ENCODE data around the gene KIF1A.
"Not testable (repeated sequence)": the region's sequence is repeated elsewhere in the genome, so short reads cannot be mapped to it uniquely, and the experiment has no call there.

KIF1A gene

GRCh38 chr2:240856151-240856980, 36.3 kb upstream of the KIF1A start:
- in situ Hi-C loops (cut with HindIII; ENCODE audit: low pct_unique_long_range_greater_than_20kb, low sequenced_read_pairs) = no loop called here

GRCh38 chr2:240855670-240856069, 35.7 kb upstream of the KIF1A start:
- TF ChIP-seq JUND (IDR thresholded peaks at IDR 0.05; ENCODE audit: low read depth) = no peak
- in situ Hi-C loops (cut with HindIII; ENCODE audit: low pct_unique_long_range_greater_than_20kb, low sequenced_read_pairs) = no loop called here
- DNase-seq (ENCODE audit: low read depth in 1 of 2, low spot score in 1 of 2) = no peak

More at GRCh38 chr2:240856151-240856980, 36.3 kb upstream of the KIF1A start:
- no peak for DNase-seq (ENCODE audit: low read depth in 1 of 2, low spot score in 1 of 2)
- no peak for TF ChIP-seq JUND (IDR thresholded peaks at IDR 0.05; ENCODE audit: low read depth)

GRCh38 chr2:240852671-240853314, 32.8 kb upstream of the KIF1A start:
- no peak for DNase-seq (ENCODE audit: low read depth in 1 of 2, low spot score in 1 of 2)
- in situ Hi-C loops (cut with HindIII; ENCODE audit: low pct_unique_long_range_greater_than_20kb, low sequenced_read_pairs) = no loop called here
- no peak for TF ChIP-seq JUND (IDR thresholded peaks at IDR 0.05; ENCODE audit: low read depth)

GRCh38 chr2:240851078-240851991, 31.3 kb upstream of the KIF1A start:
- no peak for TF ChIP-seq JUND (IDR thresholded peaks at IDR 0.05; ENCODE audit: low read depth)
- peak; percentile 82 to 83 for DNase-seq (ENCODE audit: low read depth in 1 of 2, low spot score in 1 of 2)
- in situ Hi-C loops (cut with HindIII; ENCODE audit: low pct_unique_long_range_greater_than_20kb, low sequenced_read_pairs) = no loop called here

- TF ChIP-seq JUND (IDR thresholded peaks at IDR 0.05; ENCODE audit: low read depth) = no peak
- DNase-seq (ENCODE audit: low read depth in 1 of 2, low spot score in 1 of 2) = no peak
- in situ Hi-C loops (cut with HindIII; ENCODE audit: low pct_unique_long_range_greater_than_20kb, low sequenced_read_pairs) = no loop called here
Measured at GRCh38 chr2:240850756-240851077, 30.7 kb upstream of the KIF1A start.

- TF ChIP-seq JUND (IDR thresholded peaks at IDR 0.05; ENCODE audit: low read depth) = no peak
- DNase-seq (ENCODE audit: low read depth in 1 of 2, low spot score in 1 of 2) = no peak
- in situ Hi-C loops (cut with HindIII; ENCODE audit: low pct_unique_long_range_greater_than_20kb, low sequenced_read_pairs) = no loop called here
Measured at GRCh38 chr2:240850026-240850425, 30.0 kb upstream of the KIF1A start.

GRCh38 chr2:240848900-240849680, 29.1 kb upstream of the KIF1A start:
- DNase-seq (ENCODE audit: low read depth in 1 of 2, low spot score in 1 of 2) = no peak
- in situ Hi-C loops (cut with HindIII; ENCODE audit: low pct_unique_long_range_greater_than_20kb, low sequenced_read_pairs) = no loop called here
- no peak for TF ChIP-seq JUND (IDR thresholded peaks at IDR 0.05; ENCODE audit: low read depth)

GRCh38 chr2:240847817-240848216, 27.8 kb upstream of the KIF1A start:
- TF ChIP-seq JUND (IDR thresholded peaks at IDR 0.05; ENCODE audit: low read depth) = no peak
- in situ Hi-C loops (cut with HindIII; ENCODE audit: low pct_unique_long_range_greater_than_20kb, low sequenced_read_pairs) = no loop called here
- DNase-seq (ENCODE audit: low read depth in 1 of 2, low spot score in 1 of 2) = no peak

- in situ Hi-C loops (cut with HindIII; ENCODE audit: low pct_unique_long_range_greater_than_20kb, low sequenced_read_pairs) = no loop called here
- no peak for TF ChIP-seq JUND (IDR thresholded peaks at IDR 0.05; ENCODE audit: low read depth)
- DNase-seq (ENCODE audit: low read depth in 1 of 2, low spot score in 1 of 2) = no peak
Measured at GRCh38 chr2:240846873-240847595, 27.0 kb upstream of the KIF1A start.

GRCh38 chr2:240846309-240846708, 26.3 kb upstream of the KIF1A start:
- DNase-seq (ENCODE audit: low read depth in 1 of 2, low spot score in 1 of 2); in situ Hi-C loops (cut with HindIII; ENCODE audit: low pct_unique_long_range_greater_than_20kb, low sequenced_read_pairs): not testable (repeated sequence)

- DNase-seq (ENCODE audit: low read depth in 1 of 2, low spot score in 1 of 2) = peak; percentile 78 to 82
- in situ Hi-C loops (cut with HindIII; ENCODE audit: low pct_unique_long_range_greater_than_20kb, low sequenced_read_pairs) = no loop called here
Measured at GRCh38 chr2:240840435-240841060, 20.5 kb upstream of the KIF1A start.

More at GRCh38 chr2:240840435-240841060, 20.5 kb upstream of the KIF1A start:
- TF ChIP-seq JUND (IDR thresholded peaks at IDR 0.05; ENCODE audit: low read depth) = no peak

All from T47D (cell line).